A549 (cell line): ENCODE results near the gene TGFBR2. TPM values are rescaled to one million over a fixed set of nuclear protein-coding genes. Genes with fewer than 3 reads are reported as not detected.

Experiments
- ATAC-seq, 2 experiments: fragments of 200-7000 bp in 1 of 2; fragments of >200 bp in 1 of 2; cut with Nextera tagmentation in 1 of 2; cut with Tn5 transposase in 1 of 2; 3 replicates each; pipeline versions ENCODE4 v1.8.0 to v1.9.1; 2018 to 2020; ENCODE audit warnings: mild to moderate bottlenecking in 1 of 2, moderate library complexity in 1 of 2
- CTCF ChIA-PET: fragments of 300-600 bp; sonication (Branson Sonifier 250); formaldehyde crosslinking; extraction: SDS; loops from one replicate; lab custom pipeline; 2021; ENCODE audit warnings: antibody characterized with exemption, inconsistent platforms; lab: Yijun Ruan, JAX
- POLR2A ChIA-PET: fragments of 350-600 bp; formaldehyde crosslinking; extraction: SDS; loops from one replicate; lab custom pipeline; 2021; ENCODE audit warnings: antibody characterized with exemption, inconsistent platforms; lab: Yijun Ruan, JAX
- DNase-seq, 2 experiments: peaks; one replicate each; pipeline versions ENCODE4 v3.0.0 to v3.0.0-alpha.2; 2011 to 2016; ENCODE audit warnings: low read depth in 1 of 2, low spot score in 1 of 2
- FAIRE-seq: peaks from 2 replicates; lab custom pipeline; 2011; peaks lifted over from hg19 to GRCh38; lab: Jason Lieb, UNC
- H3K27ac ChIP-seq, 2 experiments: fragments of >200 bp; sonication (Bioruptor Twin); formaldehyde crosslinking; 3 replicates each; pipeline ENCODE4 v1.5.1; 2016 to 2017
- H3K4me1 ChIP-seq: fragments of >200 bp; sonication (Bioruptor Twin); formaldehyde crosslinking; 3 replicates; pipeline ENCODE4 v1.6.1; 2016
- H3K4me2 ChIP-seq: fragments of >200 bp; sonication (Bioruptor Twin); formaldehyde crosslinking; 3 replicates; pipeline ENCODE4 v1.6.1; 2016
- H3K4me3 ChIP-seq: fragments of >200 bp; sonication (Bioruptor Twin); formaldehyde crosslinking; 3 replicates; pipeline ENCODE4 v1.5.1; 2016
- H3K9me3 ChIP-seq: fragments of >200 bp; sonication (Bioruptor Twin); formaldehyde crosslinking; 3 replicates; pipeline ENCODE4 v1.6.1; 2016
- BCL3 ChIP-seq: fragments of >200 bp; sonication (Bioruptor Twin); formaldehyde crosslinking; IDR thresholded peaks from 3 replicates; pipeline ENCODE4 v1.6.1; 2016
- BHLHE40 ChIP-seq: IDR thresholded peaks from 2 replicates; pipeline ENCODE4 v1.6.1; 2012; ENCODE audit warnings: low read depth, low read length, inconsistent platforms
- CEBPB ChIP-seq, 2 experiments: fragments of >200 bp in 1 of 2; sonication (Bioruptor Twin) in 1 of 2; formaldehyde crosslinking in 1 of 2; IDR thresholded peaks; 2 replicates each; pipeline ENCODE4 v1.6.1; 2012 to 2016
- CHD4 ChIP-seq: fragments of 200-600 bp; sonication (generic); IDR thresholded peaks from 2 replicates; pipeline ENCODE4 v1.6.1; 2016; ENCODE audit warnings: antibody characterized with exemption, mild to moderate bottlenecking, borderline replicate concordance
- CTCF ChIP-seq: fragments of >200 bp; sonication (Bioruptor Twin); formaldehyde crosslinking; IDR thresholded peaks from 3 replicates; pipeline ENCODE4 v1.5.1; 2016
- EHF ChIP-seq: fragments of 250-450 bp; sonication (Bioruptor Pico); IDR thresholded peaks from 2 replicates; pipeline ENCODE4 v1.5.0; 2020; ENCODE audit warnings: mild to moderate bottlenecking
- EHMT2 ChIP-seq: fragments of 200-600 bp; sonication (generic); IDR thresholded peaks from 2 replicates; pipeline ENCODE4 v1.6.1; 2016; ENCODE audit warnings: antibody characterized with exemption, low read depth, mild to moderate bottlenecking, moderate library complexity
- EP300 ChIP-seq, 2 experiments: fragments of >200 bp; sonication (Bioruptor Twin); formaldehyde crosslinking; IDR thresholded peaks; 2 replicates in 1 of 2; 3 replicates in 1 of 2; pipeline ENCODE4 v1.6.1; 2016 to 2017
- ESRRA ChIP-seq: fragments of 150-350 bp; IDR thresholded peaks from 2 replicates; pipeline ENCODE4 v1.6.1; 2014; ENCODE audit warnings: mild to moderate bottlenecking, low read length, borderline replicate concordance
- FOSL2 ChIP-seq, 2 experiments: fragments of 450-650 bp in 1 of 2; fragments of >200 bp in 1 of 2; sonication (Bioruptor Twin) in 1 of 2; formaldehyde crosslinking; IDR thresholded peaks; 2 replicates each; pipeline versions ENCODE4 v1.5.0 to v1.6.1; 2016 to 2020; ENCODE audit warnings: mild to moderate bottlenecking in 1 of 2, moderate library complexity in 1 of 2
- GATA3 ChIP-seq: IDR thresholded peaks from 2 replicates; pipeline ENCODE4 v1.6.1; 2012; ENCODE audit warnings: borderline replicate concordance
- HDAC2 ChIP-seq: fragments of 200-600 bp; sonication (generic); IDR thresholded peaks from 2 replicates; pipeline ENCODE4 v1.6.1; 2016
- HES2 ChIP-seq: fragments of >200 bp; sonication (Bioruptor Twin); formaldehyde crosslinking; IDR thresholded peaks from 2 replicates; pipeline ENCODE4 v1.6.1; 2016
- HEYL ChIP-seq: fragments of 250-450 bp; sonication (Bioruptor Pico); IDR thresholded peaks from 2 replicates; pipeline ENCODE4 v1.8.0; 2021; ENCODE audit warnings: mild to moderate bottlenecking, moderate library complexity
- JUN ChIP-seq, 2 experiments: fragments of >200 bp; sonication (Bioruptor Twin); formaldehyde crosslinking; IDR thresholded peaks; 2 replicates in 1 of 2; 3 replicates in 1 of 2; pipeline ENCODE4 v1.6.1; 2016 to 2017
- JUNB ChIP-seq: fragments of >200 bp; sonication (Bioruptor Twin); formaldehyde crosslinking; IDR thresholded peaks from 2 replicates; pipeline ENCODE4 v1.6.1; 2016
- MAFK ChIP-seq: fragments of 450-650 bp; IDR thresholded peaks from 2 replicates; pipeline ENCODE4 v1.6.1; 2014; ENCODE audit not compliant: partially characterized antibody
- MAX ChIP-seq: IDR thresholded peaks from 2 replicates; pipeline ENCODE4 v1.6.1; 2012
- MYC ChIP-seq: IDR thresholded peaks from 2 replicates; pipeline ENCODE4 v1.6.1; 2012; ENCODE audit warnings: mild to moderate bottlenecking, inconsistent platforms, low read length, improper control_type of control experiment, borderline replicate concordance
- NFE2L2 ChIP-seq: fragments of 150-350 bp; conservative IDR thresholded peaks from 2 replicates; pipeline ENCODE4 v1.6.1; 2014; ENCODE audit warnings: low read length
- NR3C1 ChIP-seq: fragments of >200 bp; sonication (Bioruptor Twin); formaldehyde crosslinking; IDR thresholded peaks from 3 replicates; pipeline ENCODE4 v1.6.1; 2017
- PBX3 ChIP-seq: IDR thresholded peaks from 2 replicates; pipeline ENCODE4 v1.6.1; 2012
- PHF8 ChIP-seq: fragments of 200-600 bp; sonication (generic); IDR thresholded peaks from 2 replicates; pipeline ENCODE4 v1.6.1; 2016; ENCODE audit warnings: low read depth, mild to moderate bottlenecking, antibody characterized with exemption, moderate library complexity, borderline replicate concordance
- POLR2A ChIP-seq: IDR thresholded peaks from 2 replicates; pipeline ENCODE4 v1.6.1; 2012; ENCODE audit warnings: mild to moderate bottlenecking, low read length
- RAD21 ChIP-seq, 2 experiments: fragments of >200 bp in 1 of 2; sonication (Bioruptor Twin) in 1 of 2; formaldehyde crosslinking in 1 of 2; IDR thresholded peaks in 1 of 2; conservative IDR thresholded peaks in 1 of 2; 2 replicates in 1 of 2; 3 replicates in 1 of 2; pipeline ENCODE4 v1.6.1; 2012 to 2018; ENCODE audit warnings: inconsistent platforms in 1 of 2
- RCOR1 ChIP-seq: fragments of 150-350 bp; IDR thresholded peaks from 2 replicates; pipeline ENCODE4 v1.6.1; 2014; ENCODE audit warnings: antibody characterized with exemption, low read length, low read depth
- RFX5 ChIP-seq: fragments of 450-650 bp; IDR thresholded peaks from 2 replicates; pipeline ENCODE4 v1.7.1; 2014; ENCODE audit warnings: antibody characterized with exemption, mild to moderate bottlenecking, moderate library complexity
- RNF2 ChIP-seq: fragments of 200-600 bp; sonication (generic); IDR thresholded peaks from 2 replicates; pipeline ENCODE4 v1.6.1; 2016; ENCODE audit warnings: low read depth, mild to moderate bottlenecking, antibody characterized with exemption, moderate library complexity, borderline replicate concordance
- SMC3 ChIP-seq: fragments of >200 bp; sonication (Bioruptor Twin); formaldehyde crosslinking; IDR thresholded peaks from 3 replicates; pipeline ENCODE4 v1.6.1; 2018; ENCODE audit warnings: inconsistent platforms
- SREBF2 ChIP-seq: fragments of 450-650 bp; IDR thresholded peaks from 2 replicates; pipeline ENCODE4 v1.6.1; 2014; ENCODE audit warnings: mild to moderate bottlenecking, moderate library complexity
- TP53 ChIP-seq: fragments of 250-450 bp; sonication (Bioruptor Pico); IDR thresholded peaks from 2 replicates; pipeline ENCODE4 v1.5.0; 2021; ENCODE audit warnings: mild to moderate bottlenecking, moderate library complexity
- USF2 ChIP-seq: fragments of 450-650 bp; IDR thresholded peaks from 2 replicates; pipeline ENCODE4 v1.6.1; 2014; ENCODE audit warnings: antibody characterized with exemption
- ZFP36 ChIP-seq: fragments of 450-650 bp; IDR thresholded peaks from 2 replicates; pipeline ENCODE4 v1.6.1; 2014; ENCODE audit warnings: borderline replicate concordance; ENCODE audit not compliant: partially characterized antibody
- WGBS: methylation state at CpG from one replicate; pipeline ENCODE4 v1.1.6; 2017; ENCODE audit errors: missing lambda C conversion rate; 5-methylcytosine and 5-hydroxymethylcytosine counted together
- polyA plus RNA-seq, 4 experiments: library from polyadenylated mRNA; depleted of rRNA in 3 of 4; stranded (reverse); fragments of >200 nt; fragmentation: RNase III in 1 of 4; extraction: RNeasy Plus Mini Kit Qiagen cat#74134 plus additional on column Dnase treatment in 1 of 4; gene quantifications; 2 replicates in 3 of 4; 3 replicates in 1 of 4; pipeline ENCODE4 v1.2.3, GENCODE V29; 2011 to 2017

TGFBR2 gene
- polyA plus RNA-seq, 2 of the 4 experiments (the other 2 are of a cell fraction), result 48.5 to 97.4 TPM

- no peak for FAIRE-seq
- DNase-seq, result no peak
- no peak overlapping the region for H3K4me2 ChIP-seq
- H3K4me3 ChIP-seq, result no peak overlapping the region
- ChIA-PET POLR2A (no interaction called here), CTCF (interaction anchor here (0.6 to 5.0 kb wide), 79 partner anchors 8 to 1452 kb away, joined by 3 to 54 read pairs (median 4); partner anchors contain the start of gene TGFBR2)
- WGBS, result 69% methylated on average over 3 of the region's 3 CpGs
- no peaks in the 10 kb centered on the region for H3K9me3 ChIP-seq
- no peak for ATAC-seq
- peak overlapping the region; percentile 59 to 77 for H3K27ac ChIP-seq
- no peak for TF ChIP-seq HES2
- no peak for TF ChIP-seq PHF8
- TF ChIP-seq BHLHE40, result no peak
- TF ChIP-seq ESRRA, result no peak
- no peak for TF ChIP-seq MAX
- TF ChIP-seq MYC, result no peak
- no peak for TF ChIP-seq SMC3
- TF ChIP-seq EP300 (IDR thresholded peaks at IDR 0.05), result no peak
- TF ChIP-seq CHD4, result no peak
- no peak for TF ChIP-seq MAFK
- no peak for TF ChIP-seq EHF
- TF ChIP-seq EHMT2, result no peak
- TF ChIP-seq PBX3, result no peak
- TF ChIP-seq RCOR1, result no peak
- TF ChIP-seq CEBPB (IDR thresholded peaks at IDR 0.05), result no peak
- no peak for TF ChIP-seq RAD21 (conservative IDR thresholded peaks at IDR 0.05 in 1 of 2, IDR thresholded peaks at IDR 0.05 in 1 of 2)
- peaks cover 51% of the 10 kb centered on the region for H3K4me1 ChIP-seq
Measured at GRCh38 chr3:30692498-30693130, 86.2 kb downstream of the TGFBR2 start.

GRCh38 chr3:30693470-30694120 is 87.2 kb downstream of the TGFBR2 start:
- Histone ChIP-seq H3K4me2 (peak overlapping the region; percentile 14; the same call in 1 of the 3 replicates), H3K4me1 (peaks cover 42% of the 10 kb centered on the region), H3K4me3 (no peak overlapping the region), H3K9me3 (no peaks in the 10 kb centered on the region), H3K27ac (peak overlapping the region; percentile 59 to 77)
- DNase-seq (peak; percentile 63 to 77), FAIRE-seq (peak; percentile 54), ATAC-seq (peak; percentile 91 to 92)
- ChIA-PET POLR2A (no interaction called here), CTCF (interaction anchor here (0.6 to 5.0 kb wide), 94 partner anchors 9 to 1451 kb away, joined by 3 to 54 read pairs (median 4); partner anchors contain the start of gene TGFBR2)
- 6% methylated on average over 2 of the region's 2 CpGs for WGBS
- TF ChIP-seq BCL3, result no peak
- TF ChIP-seq JUN (IDR thresholded peaks at IDR 0.05), result no peak
- TF ChIP-seq JUNB, result no peak
- TF ChIP-seq RNF2, result no peak
- no peak for TF ChIP-seq RFX5
- TF ChIP-seq ZFP36, result no peak
- no peak for TF ChIP-seq TP53 (CRISPR knock-in tag)
- TF ChIP-seq NR3C1, result no peak
- TF ChIP-seq FOSL2 (IDR thresholded peaks at IDR 0.05), result no peak
- TF ChIP-seq FOSL2 (CRISPR knock-in tag; IDR thresholded peaks at IDR 0.05), result no peak
- TF ChIP-seq RAD21 (conservative IDR thresholded peaks at IDR 0.05 in 1 of 2, IDR thresholded peaks at IDR 0.05 in 1 of 2), result peak; percentile 99
- no peak for TF ChIP-seq POLR2A
- no peak for TF ChIP-seq SREBF2
- no peak for TF ChIP-seq GATA3
- no peak for TF ChIP-seq USF2
- no peak for TF ChIP-seq EHMT2
- no peak for TF ChIP-seq HEYL
- TF ChIP-seq SMC3, result peak; percentile 98
- no peak for TF ChIP-seq RCOR1
- TF ChIP-seq EP300 (IDR thresholded peaks at IDR 0.05), result no peak
- TF ChIP-seq NFE2L2, result no peak
- peak; percentile 95 for TF ChIP-seq CTCF
- TF ChIP-seq MAX, result 0 out of 2 replicates have a peak, but pooled peaks have one; percentile 39
- no peak for TF ChIP-seq HDAC2
